HEK293 (cell line): ENCODE measurements around the gene CRB2.

ENCODE experiments used
- HOXA7 ChIP-seq: sonication (generic); formaldehyde crosslinking; IDR thresholded peaks from 2 replicates; pipeline ENCODE4 v1.8.1; 2022; ENCODE audit warnings: missing genetic modification reagents, borderline replicate concordance
- KLF8 ChIP-seq: fragments of 450-650 bp; formaldehyde crosslinking; IDR thresholded peaks from 2 replicates; pipeline ENCODE4 v1.5.1; 2016; ENCODE audit warnings: missing biosample characterization, missing genetic modification characterization
- ZNF354C ChIP-seq: fragments of 450-650 bp; formaldehyde crosslinking; IDR thresholded peaks from 2 replicates; pipeline ENCODE4 v1.5.1; 2016; ENCODE audit warnings: missing biosample characterization, missing genetic modification characterization, low read depth, borderline replicate concordance
- ZNF76 ChIP-seq: fragments of 450-650 bp; formaldehyde crosslinking; IDR thresholded peaks from 2 replicates; pipeline ENCODE4; 2016; ENCODE audit warnings: low read depth, missing biosample characterization, missing genetic modification characterization, borderline replicate concordance
- TF ChIP-seq, protein P1 (sequence below): fragments of 450-650 bp; formaldehyde crosslinking; IDR thresholded peaks from 2 replicates; pipeline ENCODE4 v1.5.1; 2016; ENCODE audit warnings: missing biosample characterization, missing genetic modification characterization

GRCh38 chr9:123344192-123344949 lies 11.6 kb upstream of the CRB2 start:
- no peak for TF ChIP-seq KLF8 (tag by site-specific recombination)
- TF ChIP-seq, protein P1, sequence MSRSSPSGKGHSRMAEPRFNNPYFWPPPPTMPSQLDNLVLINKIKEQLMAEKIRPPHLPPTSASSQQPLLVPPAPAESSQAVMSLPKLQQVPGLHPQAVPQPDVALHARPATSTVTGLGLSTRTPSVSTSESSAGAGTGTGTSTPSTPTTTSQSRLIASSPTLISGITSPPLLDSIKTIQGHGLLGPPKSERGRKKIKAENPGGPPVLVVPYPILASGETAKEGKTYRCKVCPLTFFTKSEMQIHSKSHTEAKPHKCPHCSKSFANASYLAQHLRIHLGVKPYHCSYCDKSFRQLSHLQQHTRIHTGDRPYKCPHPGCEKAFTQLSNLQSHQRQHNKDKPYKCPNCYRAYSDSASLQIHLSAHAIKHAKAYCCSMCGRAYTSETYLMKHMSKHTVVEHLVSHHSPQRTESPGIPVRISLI (tag by site-specific recombination): no peak
- no peak for TF ChIP-seq ZNF76 (tag by site-specific recombination)
- no peak for TF ChIP-seq ZNF354C (tag by site-specific recombination)
- TF ChIP-seq HOXA7 (CRISPR knock-in tag): no peak
